ENCODE results near the gene ASTN2.
A peak's percentile ranks its signal among the peaks of the same experiment; 100 is the strongest.
"Not testable (repeated sequence)": the region's sequence is repeated elsewhere in the genome, so short reads cannot be mapped to it uniquely, and the experiment has no call there.

The ASTN2 gene

DNA sequence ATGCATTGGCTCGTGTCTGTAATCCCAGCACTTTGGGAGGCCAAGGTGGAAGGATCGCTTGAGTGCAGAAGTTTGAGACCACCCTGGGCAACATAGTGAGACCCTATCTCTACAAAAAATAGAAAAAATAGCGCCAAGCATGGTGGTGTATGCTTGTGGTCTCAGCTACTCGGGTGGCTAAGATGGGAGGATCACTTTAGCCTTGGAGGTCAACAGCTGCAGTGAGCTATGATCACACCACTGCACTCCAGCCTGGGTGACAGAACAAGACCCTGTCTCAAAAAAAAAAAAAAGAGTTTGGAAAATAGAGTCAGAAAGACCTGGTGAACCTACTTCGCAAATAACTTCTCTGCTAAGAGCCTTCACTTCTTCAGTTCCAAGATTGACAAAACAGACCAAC, 516.7 kb downstream of the ASTN2 start:
- DNase-seq = not testable (repeated sequence)

DNA sequence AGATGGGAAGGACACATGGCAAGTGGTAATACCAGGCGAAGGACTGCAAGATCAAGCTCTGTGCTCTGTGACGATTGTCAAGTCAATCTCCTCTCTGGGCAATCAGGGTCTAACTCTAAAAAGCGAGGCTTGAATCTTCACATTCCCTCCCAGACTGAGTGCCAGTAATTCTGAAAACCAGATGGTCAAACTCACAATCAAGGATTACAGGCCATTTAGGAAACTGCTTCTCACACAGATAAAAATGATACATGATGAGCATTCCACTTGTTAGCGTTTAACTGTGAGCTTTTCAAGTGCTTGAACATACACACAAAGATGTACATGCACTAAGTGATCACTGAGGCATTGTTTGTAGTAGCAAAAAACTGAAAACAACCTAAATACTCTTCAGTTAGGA, 517.7 kb downstream of the ASTN2 start:
- no peak for DNase-seq

DNA sequence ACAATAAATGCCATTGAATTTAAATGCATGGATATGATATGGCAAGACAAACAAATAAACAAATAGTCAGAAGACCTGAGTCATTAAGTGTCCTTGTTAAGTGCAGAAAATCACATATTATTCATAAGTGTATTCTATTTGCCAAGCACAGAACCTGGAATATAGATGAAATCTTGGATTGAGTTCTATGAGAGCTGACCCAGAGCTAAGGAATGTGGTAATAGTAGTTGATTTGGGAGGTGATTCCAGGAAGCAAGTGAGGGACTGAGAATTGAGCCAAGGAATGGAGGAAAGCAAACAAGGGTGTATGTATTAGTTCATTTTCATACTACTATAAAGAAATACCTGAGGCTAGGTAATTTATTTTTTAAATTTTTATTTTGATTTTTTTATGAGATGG, 518.9 kb downstream of the ASTN2 start:
- DNase-seq = no peak

DNA sequence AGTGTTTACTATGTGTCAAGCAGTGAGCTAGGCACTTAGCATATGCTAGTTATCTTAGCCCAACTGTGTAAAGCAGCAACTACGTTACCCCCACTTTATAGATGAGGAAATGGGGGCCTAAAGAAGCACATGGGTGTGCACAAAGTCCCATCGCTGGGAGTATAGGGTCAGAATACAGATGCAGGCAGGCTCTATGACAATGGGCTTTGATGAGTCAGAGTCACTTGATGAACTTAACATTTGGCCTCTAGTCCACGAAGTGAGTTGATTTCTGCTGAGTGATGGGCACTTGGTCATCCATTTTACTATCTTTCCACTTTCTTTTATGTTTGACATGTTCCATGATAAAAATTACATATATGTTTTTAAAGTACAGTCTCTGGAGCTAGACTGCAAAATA, 523.4 kb downstream of the ASTN2 start:
- DNase-seq = no peak

DNA sequence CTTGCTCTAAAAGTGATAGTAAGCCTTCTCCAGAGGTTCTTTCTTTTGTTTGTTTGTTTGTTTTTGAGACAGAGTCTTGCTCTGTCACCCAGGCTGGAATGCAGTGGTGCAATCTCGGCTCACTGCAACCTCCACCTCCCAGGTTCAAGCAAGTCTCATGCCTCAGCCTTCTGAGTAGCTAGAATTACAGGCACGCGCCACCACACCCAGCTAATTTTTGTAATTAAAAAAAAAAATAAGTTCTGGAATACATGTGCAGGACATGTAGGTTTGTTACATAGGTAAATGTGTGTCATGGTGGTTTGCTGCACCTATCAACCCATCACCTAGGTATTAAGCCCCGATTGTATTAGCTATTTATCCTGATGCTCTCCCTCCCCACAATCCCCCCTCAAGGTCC, 526.4 kb downstream of the ASTN2 start:
- not testable (repeated sequence) for DNase-seq

DNA sequence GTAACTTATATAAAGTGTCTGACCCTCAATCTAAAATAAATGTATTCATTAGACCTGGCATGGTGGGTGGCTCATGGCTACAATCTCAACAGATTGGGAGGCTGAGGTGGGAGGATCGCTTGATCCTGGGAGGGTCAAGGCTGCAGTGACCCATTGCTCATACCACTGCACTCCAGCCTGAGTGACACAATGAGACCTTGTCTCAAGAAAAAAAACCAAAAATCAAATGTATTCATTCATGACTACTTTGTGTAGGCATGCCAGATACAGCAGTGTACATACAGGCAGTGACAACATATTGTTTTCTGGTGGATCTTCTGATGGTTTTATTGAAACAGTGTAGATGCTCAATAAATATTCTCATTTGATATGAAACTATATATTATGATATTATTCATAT, 526.8 kb downstream of the ASTN2 start:
- DNase-seq = no peak

DNA sequence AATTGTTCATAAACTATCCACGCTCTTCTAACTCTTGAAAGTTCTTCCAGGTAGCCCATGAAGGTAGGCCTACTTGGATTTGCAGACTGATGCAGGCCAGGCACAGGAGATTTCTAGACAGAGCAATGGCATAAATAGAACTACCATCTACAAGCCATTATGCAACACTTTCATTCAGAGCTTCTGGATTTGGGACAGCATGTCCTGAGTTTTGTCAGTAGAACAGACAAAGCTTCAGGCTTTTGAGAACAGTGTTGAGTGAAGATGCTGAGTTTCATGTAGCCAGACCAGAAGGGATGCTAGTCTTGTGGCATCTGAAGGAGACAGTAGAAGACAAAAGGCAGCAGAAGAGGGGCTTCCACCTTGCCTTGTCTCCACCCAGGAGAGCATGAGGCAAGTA, 531.2 kb downstream of the ASTN2 start:
- no peak for DNase-seq

DNA sequence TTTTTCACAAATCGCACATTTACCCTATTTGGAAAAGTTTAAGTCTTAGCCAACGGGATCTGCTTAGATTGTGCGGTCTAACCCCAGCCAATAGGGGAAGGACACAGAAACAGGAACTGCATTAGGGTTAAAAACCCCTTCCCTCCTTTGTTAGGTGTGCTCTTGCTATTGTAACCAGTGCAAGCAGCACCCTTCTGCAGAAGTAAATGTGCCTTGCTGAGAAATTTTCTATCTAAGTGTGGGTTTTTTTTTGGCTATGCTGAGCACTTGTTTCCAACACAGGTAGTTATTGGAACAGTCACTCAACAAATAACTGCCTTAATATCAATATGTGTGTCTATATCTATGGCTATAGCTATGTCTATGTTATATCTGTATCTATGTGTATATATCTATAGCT, 537.8 kb downstream of the ASTN2 start:
- DNase-seq = no peak

DNA sequence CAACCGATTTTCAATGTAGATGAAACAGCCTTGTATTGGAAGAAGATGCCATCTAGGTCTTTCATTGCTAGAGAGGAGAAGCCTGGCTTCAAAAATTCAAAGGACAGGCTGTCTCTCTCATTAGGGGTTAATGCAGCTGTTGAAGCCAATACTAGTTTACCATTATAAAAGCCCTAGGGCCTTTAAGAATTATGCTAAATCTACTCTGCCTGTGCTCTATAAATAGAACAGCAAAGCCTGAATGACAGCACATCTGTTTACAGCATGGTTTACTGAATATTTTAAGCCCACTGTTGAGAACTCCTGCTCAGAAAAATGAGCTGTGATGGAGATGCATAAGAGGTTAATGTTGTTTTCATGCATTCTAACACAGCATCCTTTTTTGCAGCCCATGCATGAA, 539.3 kb downstream of the ASTN2 start:
- no peak for DNase-seq

DNA sequence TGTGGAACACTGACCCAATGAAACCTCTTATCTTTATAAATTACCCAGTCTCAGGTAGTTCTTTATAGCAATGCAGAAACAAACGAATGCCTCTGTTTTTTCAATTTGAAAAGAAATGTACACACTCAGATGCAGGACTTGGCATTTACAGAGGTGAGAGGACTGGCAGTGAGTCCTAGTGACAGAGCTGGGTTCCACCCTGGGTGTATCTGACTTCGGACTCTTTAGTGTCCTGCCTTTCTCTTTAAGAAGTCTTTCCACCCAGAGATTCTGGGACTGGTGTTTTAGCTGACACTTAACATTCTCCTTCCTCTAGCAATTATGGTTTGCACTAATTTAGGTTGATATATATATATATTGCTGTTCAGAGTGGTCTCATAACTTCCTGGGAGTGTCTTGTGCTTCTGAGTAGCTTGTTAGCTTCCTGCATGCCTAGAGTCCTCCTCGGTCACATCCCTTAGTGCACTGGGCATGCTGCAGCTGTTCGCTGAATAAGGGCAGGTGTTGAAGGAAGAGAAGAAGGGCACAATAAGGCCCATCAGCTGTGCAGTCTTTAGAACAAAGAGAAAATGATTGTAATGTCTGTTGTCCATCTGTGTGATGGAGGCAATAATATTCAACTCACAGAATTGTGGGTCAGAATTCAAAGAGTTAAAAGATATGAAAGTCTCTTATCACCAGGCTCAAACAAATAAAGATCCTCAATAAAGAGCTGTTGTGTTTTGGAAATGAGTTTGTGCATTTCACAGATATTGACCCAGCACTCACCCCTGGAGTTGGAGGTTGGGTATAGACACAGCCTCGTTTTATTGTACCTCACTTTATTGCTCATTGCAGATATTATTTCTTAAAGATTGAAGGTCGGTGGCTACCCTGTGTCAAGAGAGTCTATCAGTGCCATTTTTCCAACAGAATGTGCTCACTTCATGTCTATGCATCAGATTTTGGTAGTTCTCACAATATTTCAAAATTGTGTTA, 540.6 kb downstream of the ASTN2 start:
- no peak for DNase-seq

DNA sequence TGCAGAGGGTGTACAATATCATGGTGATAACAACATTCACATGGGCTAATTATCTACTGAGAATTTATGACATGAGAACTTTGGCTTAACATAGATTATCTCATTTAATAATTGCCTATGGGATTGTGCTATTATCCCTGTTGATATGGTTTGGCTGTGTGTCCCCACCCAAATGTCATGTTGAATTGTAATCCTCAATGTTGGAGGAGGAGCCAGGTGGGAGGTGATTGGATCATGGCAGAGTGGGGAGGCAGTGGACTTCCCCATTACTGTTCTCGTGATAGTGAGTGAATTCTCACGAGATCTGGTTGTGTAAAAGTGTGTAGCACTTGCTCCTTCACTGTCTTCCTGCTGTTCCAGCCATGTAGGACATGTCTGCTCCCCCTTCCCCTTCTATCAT, 541.4 kb downstream of the ASTN2 start:
- DNase-seq = no peak

DNA sequence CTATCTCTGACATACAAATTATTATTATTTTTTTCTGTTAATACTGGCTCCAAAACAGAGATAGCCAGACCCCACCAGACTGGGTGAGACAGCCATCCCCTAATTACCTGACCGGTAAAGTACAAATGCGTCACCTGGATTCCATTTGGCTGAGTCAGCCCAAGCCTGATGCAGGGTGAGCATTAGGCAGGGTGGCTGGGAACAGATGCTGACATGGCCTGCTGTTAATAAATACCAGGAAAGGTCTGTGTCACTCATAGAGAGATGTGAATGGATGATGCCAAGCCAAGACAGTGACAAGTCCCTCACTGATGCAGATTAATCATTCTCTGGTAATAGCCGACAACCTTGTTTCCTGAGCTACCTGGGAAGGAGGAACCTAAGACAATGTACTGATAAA, 544.3 kb downstream of the ASTN2 start:
- no peak for DNase-seq

DNA sequence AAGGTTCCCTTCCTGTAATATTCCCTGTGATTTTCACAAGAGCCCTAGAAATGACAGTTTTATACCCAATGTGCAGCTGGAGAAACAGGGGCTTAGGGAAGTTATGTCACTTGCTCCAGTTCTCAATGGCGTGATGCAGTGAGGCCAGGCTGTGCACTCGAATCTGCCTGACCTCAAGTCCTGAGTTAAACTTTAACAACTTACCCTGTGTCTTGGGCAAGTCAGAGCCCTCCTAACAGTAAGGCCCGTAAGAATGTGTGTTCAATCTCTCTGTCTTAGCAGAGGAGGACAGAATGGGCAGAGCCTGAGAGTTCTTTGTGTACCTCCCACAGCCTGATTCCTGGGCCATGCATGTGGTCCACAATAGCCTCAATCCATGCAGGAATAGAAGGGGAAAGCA, 546.7 kb downstream of the ASTN2 start:
- DNase-seq = no peak

DNA sequence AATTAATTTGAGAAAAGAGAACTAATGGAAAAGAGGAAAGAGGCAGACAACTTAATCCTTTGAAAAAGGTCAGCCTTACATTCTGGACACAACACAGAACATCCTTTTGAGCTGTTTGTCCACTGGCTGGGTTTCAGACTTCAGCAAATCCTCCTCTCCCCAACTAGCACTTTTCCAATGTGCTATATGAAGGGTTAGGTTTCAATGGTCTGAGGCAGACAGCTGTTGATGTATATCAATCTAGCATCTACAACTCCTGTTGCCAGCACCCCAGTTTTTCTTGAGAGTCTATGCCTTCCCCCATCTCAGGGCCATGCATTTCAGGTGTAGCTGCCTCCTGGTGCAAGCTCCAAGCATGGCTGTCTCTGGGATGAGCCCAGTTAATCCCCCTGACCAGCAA, 553.5 kb downstream of the ASTN2 start:
- DNase-seq = no peak

DNA sequence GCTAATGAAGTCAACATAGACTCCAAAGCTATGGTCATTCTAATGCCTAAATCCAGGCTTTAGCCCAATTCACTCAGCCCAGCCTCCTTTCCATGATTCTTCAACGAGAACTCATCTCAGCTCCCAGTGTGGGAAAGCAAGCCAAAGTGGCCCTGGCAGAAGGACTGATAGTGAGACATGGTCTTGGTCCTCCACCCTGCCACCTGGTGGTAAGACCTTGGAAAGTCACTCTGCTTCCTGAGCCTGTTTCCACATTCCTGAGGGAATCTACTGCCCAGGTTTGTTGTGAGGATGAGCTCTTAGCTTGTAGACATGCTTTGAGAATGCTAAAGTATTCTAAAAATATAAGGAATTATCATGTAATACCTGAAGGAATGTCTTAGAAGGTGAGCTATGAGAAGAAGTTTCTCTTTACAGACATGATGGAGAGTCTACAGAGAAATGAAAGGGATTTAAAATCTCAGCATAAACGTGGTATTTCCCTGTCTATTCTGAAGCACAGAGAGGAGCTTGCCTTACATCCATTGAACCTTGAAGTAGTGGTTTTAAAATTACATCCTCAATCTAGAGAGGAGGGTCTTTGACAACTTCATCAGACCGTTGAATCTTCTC, 554.2 kb downstream of the ASTN2 start:
- peak; percentile 49 for DNase-seq

DNA sequence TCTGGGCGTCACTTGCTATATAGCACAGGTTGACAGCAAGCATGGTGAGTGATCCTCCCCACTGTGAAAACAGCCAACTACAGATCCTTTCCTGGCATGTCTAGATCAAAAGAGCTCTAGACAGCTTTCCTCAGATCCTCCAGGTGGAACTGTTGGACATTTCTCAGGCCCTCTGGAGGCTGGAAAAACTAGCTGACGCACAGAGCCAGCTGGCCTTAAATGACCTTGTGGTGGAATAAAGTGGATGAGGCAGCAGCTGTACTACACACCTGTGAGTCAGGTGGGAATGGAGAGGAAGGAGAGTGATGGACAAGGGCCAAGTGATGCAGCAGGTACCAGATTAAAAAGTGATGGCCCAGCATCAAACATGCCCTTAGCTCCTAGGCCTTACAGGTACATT, 555.1 kb downstream of the ASTN2 start:
- DNase-seq = no peak

DNA sequence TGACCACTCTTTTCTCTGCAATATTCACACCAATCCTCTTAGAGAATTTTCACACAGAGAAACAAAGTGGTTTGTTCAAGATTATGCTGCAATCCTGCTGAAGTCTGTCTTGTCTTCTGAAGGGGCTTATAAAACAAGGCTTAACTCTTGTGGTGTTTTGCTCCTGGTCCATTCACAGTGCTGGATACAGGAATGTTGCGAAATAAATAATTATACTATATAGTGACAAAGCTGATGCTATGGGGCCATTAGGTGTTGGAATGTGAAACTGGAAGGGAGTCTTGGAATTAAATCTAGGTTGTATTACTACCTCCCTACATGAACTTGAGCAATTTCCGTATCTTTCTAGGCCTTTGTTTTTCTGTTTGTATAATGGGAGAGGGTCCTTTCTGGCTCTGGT, 557.5 kb downstream of the ASTN2 start:
- DNase-seq = no peak

DNA sequence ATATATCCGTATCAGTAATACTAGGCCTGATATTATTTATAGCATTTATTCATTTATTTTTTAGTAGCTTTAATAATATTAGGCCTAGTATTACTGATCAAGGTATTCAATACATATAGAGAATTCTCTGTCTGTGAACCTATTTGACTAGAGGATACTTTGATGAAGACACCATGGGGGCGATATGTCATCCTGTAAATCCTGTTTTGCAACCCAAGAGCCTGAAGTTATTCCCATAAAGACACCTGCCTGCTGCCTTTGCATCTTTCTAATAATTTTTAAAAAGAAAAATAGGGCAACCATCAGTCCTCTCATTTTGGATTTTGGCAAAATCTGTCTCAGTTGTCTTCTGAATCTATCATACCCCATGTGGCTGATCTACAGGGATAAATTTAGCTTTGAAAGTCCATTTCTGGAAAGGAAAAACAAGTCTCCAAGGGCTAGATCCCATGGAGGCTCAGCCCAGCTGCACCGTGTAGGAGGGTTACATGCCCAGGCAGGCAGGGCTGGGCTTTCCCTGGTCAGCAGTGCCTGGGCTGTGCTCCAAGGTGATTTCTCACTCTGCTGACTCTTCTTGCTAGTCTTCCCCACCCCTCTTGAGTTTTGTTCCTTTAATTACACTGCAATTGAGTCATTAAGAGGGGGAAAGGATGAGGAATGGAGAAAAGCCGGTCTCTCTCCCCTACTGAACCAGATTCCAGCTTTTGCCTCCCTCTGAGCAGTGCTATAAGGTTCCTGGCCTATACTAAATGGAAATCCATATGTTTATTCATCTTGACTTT, 558.8 kb downstream of the ASTN2 start:
- DNase-seq = no peak

DNA sequence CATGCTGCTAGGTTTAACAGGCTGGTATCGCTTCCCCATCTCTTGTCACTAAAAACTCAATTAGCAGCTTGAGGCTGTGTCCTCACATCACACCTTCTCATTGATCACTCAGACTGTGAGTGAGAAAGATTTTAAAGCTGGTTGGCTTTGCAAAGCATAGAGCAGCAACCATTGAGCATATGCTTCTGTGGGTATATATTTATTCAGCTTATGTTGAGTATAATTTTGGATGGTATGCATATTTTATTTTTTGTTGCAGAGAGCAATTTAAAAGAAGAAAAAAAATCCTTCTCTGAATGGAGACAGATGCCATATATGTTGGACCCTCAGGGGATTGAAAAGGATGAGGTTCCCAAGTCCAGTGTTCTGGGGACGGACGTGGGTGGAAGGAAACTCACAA, 565.1 kb downstream of the ASTN2 start:
- DNase-seq = no peak

DNA sequence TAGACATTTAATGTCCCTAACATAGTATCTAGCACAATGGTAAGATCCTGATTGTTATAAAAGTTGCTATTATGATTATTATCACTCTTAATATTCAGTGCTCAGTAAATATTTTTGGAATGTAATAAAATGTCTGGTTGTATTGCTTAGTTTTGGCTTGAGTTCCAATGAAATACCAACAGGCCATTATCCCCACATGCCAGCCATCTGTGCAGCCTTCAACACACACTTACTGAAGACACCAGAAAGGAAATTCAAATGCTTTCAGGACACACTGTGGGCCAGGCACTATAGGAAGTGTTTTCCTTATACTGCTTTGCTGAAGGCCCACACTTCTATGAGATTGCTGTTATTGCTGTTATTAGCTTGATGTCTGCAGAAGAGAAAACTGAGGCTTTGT, 570.2 kb downstream of the ASTN2 start:
- DNase-seq = no peak

DNA sequence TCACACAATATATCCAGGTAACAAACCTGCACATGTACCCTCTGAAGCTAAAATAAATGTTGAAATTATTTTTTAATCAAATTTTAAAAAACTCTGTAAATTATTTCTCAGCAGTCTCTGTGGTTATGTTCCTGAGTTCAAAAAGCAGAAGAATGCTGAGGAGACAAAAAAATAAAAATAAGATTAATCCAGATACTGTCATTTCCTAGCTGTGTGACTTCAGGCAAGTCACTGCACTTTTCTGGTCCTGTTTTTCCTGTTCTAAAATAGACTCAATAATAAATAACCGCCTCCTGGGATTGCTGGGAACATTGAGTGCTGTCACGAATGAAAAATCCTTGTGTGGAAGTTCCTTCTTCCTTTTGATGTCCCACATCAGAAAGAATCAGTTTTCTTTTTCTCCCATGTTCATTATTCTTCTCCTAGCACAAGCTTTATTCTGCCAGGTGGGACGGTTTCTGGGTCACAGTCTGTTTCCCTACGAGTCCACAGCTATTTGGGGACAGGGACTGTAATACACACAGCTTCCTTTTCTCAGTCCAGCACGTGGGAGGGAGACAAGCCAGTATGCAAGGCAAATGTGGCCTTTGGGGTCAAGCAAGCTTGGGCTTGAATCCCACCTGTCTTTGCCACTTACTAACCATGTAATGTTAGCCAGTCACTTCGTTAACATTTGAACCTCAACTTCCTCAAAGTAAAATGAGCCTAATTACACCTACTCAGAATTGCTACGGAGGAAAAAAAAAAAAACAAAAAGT, 570.8 kb downstream of the ASTN2 start:
- no peak for DNase-seq

DNA sequence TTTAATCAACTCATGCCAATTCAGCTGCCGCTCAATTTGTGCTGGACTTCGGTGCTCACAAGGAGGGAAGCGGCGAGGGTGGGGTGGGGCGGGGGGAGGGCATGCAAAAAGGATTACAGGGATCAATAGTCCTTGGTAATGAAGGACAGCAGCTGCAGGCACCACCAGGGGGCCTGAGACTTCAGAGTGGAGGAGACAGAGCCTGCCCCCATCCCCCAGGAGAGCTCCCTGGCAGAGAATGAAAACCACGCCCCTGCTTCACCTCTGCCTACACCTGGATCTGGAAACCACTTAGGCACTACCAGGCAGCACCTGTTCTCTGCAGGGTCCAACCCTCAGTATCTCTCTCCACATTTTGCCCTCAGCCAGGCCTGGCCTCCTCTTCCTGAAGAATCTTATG, 572.2 kb downstream of the ASTN2 start:
- DNase-seq = no peak

DNA sequence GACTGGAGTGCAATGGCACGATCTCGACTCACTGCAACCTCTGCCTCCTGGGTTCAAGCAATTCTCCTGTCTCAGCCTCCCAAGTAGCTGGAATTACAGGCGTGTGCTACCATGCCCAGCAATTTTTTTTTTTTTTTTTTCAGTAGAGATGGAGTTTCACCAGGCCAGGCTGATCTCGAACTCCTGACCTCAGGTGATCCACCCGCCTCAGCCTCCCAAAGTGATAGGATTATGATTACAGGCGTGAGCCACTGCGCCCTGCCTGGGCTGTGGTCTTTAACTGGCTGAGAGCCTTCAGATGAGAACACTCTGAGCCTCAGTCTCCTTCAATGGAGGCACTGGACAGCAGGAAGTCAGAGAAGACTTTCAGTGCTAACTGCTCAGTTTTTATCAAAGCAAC, 576.4 kb downstream of the ASTN2 start:
- DNase-seq = not testable (repeated sequence)

All from fibroblast of skin of right quadriceps (primary cell).